Spleen (tissue), 11 donors: ENCODE data around the gene THAP12. TPM values are rescaled to one million over a fixed set of nuclear protein-coding genes. Genes with fewer than 3 reads are reported as not detected.
A peak's percentile ranks its signal among the peaks of the same experiment; 100 is the strongest.
"Not testable (repeated sequence)": the region's sequence is repeated elsewhere in the genome, so short reads cannot be mapped to it uniquely, and the experiment has no call there.

Source experiments
- DNase-seq: peaks from one replicate; pipeline ENCODE4 v3.0.0-alpha.2; 2020
- H3K27ac ChIP-seq, 8 donors: fragments of 200-600 bp; sonication (generic) in 7 of 8; 1 replicate in 4 of 8; 2 replicates in 4 of 8; pipeline versions ENCODE4 v1.5.0 to v1.8.0; 2016 to 2021; ENCODE audit warnings: inconsistent platforms in 4 of 8, mild to moderate bottlenecking in 4 of 8, moderate library complexity in 1 of 8
- H3K27me3 ChIP-seq, 7 donors: fragments of 200-600 bp; sonication (generic) in 6 of 7; replicated peaks in 1 of 7; 1 replicate in 4 of 7; 2 replicates in 3 of 7; pipeline versions ENCODE4 v1.5.0 to v1.8.0; 2016 to 2021; ENCODE audit warnings: inconsistent platforms in 3 of 7, mild to moderate bottlenecking in 1 of 7
- H3K36me3 ChIP-seq, 6 donors: fragments of 200-600 bp; sonication (generic) in 5 of 6; 1 replicate in 4 of 6; 2 replicates in 2 of 6; pipeline versions ENCODE4 v1.5.0 to v1.8.0; 2016 to 2021; ENCODE audit warnings: inconsistent platforms in 2 of 6
- H3K4me1 ChIP-seq, 6 donors: fragments of 200-600 bp; sonication (generic) in 5 of 6; 1 replicate in 3 of 6; 2 replicates in 3 of 6; pipeline versions ENCODE4 v1.5.0 to v1.8.0; 2016 to 2021; ENCODE audit warnings: inconsistent platforms in 3 of 6
- H3K4me3 ChIP-seq, 8 donors: fragments of 200-600 bp; sonication (generic) in 7 of 8; 1 replicate in 4 of 8; 2 replicates in 4 of 8; pipeline versions ENCODE4 v1.5.0 to v1.8.0; 2016 to 2021; ENCODE audit warnings: inconsistent platforms in 4 of 8, mild to moderate bottlenecking in 4 of 8, moderate library complexity in 2 of 8
- H3K9me3 ChIP-seq, 8 donors: fragments of 200-600 bp; sonication (generic) in 7 of 8; 1 replicate in 4 of 8; 2 replicates in 4 of 8; pipeline versions ENCODE4 v1.5.0 to v1.8.0; 2016 to 2021; ENCODE audit warnings: inconsistent platforms in 4 of 8
- POLR2A ChIP-seq, 3 donors: fragments of 450-650 bp; IDR thresholded peaks; one replicate each; pipeline ENCODE4 v1.5.1; 2017; ENCODE audit warnings: antibody characterized with exemption in 3 of 3, mild to moderate bottlenecking in 1 of 3
- POLR2AphosphoS5 ChIP-seq, 3 donors: sonication (generic); formaldehyde crosslinking; IDR thresholded peaks; one replicate each; pipeline ENCODE4 v1.5.1; 2017; ENCODE audit warnings: antibody characterized with exemption in 3 of 3
- WGBS, 5 donors: extraction: QIAGEN DNeasy Blood & Tissue Kit in 3 of 5; methylation state at CpG; one replicate each; pipeline versions ENCODE4 v1.1.5 to v1.1.7; 2013 to 2018; 5-methylcytosine and 5-hydroxymethylcytosine counted together
- intact Hi-C: fragments of 100-400 bp; cut with DNase I; formaldehyde crosslinking; loops from one replicate; pipeline ENCODE4 v1.15.0; 2023; ENCODE audit warnings: low total_unique reads
- polyA plus RNA-seq, 3 donors: library from polyadenylated mRNA; stranded (reverse); fragments of 200-250 nt; gene quantifications; one replicate each; pipeline ENCODE4 v1.2.1, GENCODE V29; 2013
- total RNA-seq, 7 donors: library from RNA; depleted of rRNA in 3 of 7; stranded (reverse); fragments of >200 nt in 3 of 7; fragmentation: NEBNext Ultra II Directional in 4 of 7; extraction: Animal tissue kit (Norgen Biotek cat#: 25700) in 4 of 7; gene quantifications; one replicate each; pipeline versions ENCODE4 v1.1.0 to v1.2.1, GENCODE V29; 2016 to 2021
- TF ChIP-seq, protein P1 (sequence below), 11 experiments: fragments of 200-600 bp in 7 of 11; fragments of 450-650 bp in 4 of 11; sonication (generic) in 4 of 11; IDR thresholded peaks in 8 of 11; conservative IDR thresholded peaks in 3 of 11; 1 replicate in 7 of 11; 2 replicates in 4 of 11; pipeline versions ENCODE4 v1.4.0 to v1.8.0; 2016 to 2021; ENCODE audit warnings: antibody characterized with exemption in 11 of 11, inconsistent platforms in 4 of 11, mild to moderate bottlenecking in 1 of 11
- donor health status: healthy with polysubstance abuse.
- donor health status: DM: no; HTN: no; CAD: no; lungs with moderate emphysema.
- donor health status: DM: no; HTN: no; CAD: no.
- donor health status: Bipolar disorder and iron deficiency.
- donor health status: healthy.
- donor health status: DM: no; HTN: no; CAD: no.
- donor health status: DM: yes; HTN: yes; CAD: no.

The THAP12 gene
- total and polyA plus RNA-seq, 10 donors, result 28.4 to 51.8 (median 39.6) TPM

DNA sequence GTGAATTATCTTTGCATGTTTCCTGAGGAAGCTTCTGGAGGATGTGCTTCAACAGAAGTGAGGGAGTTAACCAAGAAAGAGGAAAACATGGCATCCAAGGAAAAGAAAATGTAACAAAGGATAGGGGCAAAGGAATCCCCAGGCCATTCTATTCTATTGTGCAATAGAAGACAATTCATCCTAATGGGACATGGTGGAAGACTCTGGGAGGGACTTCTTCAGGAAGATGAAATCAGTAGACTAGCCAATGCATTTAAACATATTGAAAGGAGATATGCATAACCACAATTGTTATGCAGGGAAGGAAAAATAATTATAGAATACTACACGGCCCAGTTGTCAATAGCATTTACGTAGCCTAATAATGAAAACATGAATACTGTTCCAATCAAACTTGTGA is 55.7 kb downstream of the THAP12 start:
- DNase-seq, result no peak
- Histone ChIP-seq H3K4me1 (peaks cover 0 to 18% (median 5%) of the 10 kb centered on the region in 6 donors), H3K4me3 (no peak overlapping the region), H3K9me3 (no peaks in the 10 kb centered on the region), H3K36me3 (no peaks in the 10 kb centered on the region), H3K27ac (no peak overlapping the region), H3K27me3 (peaks cover 5 to 29% (median 20%) of the 10 kb centered on the region in 7 donors)
- WGBS, 5 donors, result 81 to 90% (median 87%) methylated on average over 2 of the region's 2 CpGs
- intact Hi-C loops, result loop anchor here (10.0 kb wide), 1 partner anchor 430 kb away; no protein-coding TSS in a partner anchor
- TF ChIP-seq, protein P1, sequence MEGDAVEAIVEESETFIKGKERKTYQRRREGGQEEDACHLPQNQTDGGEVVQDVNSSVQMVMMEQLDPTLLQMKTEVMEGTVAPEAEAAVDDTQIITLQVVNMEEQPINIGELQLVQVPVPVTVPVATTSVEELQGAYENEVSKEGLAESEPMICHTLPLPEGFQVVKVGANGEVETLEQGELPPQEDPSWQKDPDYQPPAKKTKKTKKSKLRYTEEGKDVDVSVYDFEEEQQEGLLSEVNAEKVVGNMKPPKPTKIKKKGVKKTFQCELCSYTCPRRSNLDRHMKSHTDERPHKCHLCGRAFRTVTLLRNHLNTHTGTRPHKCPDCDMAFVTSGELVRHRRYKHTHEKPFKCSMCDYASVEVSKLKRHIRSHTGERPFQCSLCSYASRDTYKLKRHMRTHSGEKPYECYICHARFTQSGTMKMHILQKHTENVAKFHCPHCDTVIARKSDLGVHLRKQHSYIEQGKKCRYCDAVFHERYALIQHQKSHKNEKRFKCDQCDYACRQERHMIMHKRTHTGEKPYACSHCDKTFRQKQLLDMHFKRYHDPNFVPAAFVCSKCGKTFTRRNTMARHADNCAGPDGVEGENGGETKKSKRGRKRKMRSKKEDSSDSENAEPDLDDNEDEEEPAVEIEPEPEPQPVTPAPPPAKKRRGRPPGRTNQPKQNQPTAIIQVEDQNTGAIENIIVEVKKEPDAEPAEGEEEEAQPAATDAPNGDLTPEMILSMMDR (IDR thresholded peaks at IDR 0.05 in 8 of 11, conservative IDR thresholded peaks at IDR 0.05 in 3 of 11), result no peak
- no peak for TF ChIP-seq POLR2A (IDR thresholded peaks at IDR 0.05)
- TF ChIP-seq POLR2AphosphoS5 (IDR thresholded peaks at IDR 0.05), result no peak

DNA sequence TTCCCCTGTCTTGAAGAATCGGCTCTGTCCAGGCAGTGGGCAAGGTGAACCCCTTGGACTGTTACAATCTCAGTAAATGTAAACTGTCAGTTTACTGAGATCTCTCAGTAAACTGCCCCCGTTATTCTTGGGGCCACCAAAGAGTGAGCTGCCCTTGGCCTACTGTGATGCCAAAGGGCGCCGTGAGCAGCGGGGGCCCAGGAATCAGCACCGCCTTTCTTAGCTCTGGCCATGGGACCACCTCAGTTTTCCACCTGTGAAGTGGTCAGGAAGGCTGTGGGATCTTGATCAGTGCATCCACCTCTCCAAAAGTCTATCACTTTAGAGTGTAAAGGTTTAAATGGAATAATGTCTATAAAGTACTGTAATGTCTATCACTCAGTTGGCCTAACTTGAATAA is 57.1 kb downstream of the THAP12 start:
- peak; percentile 47 for DNase-seq
- peaks cover 0 to 18% (median 5%) of the 10 kb centered on the region in 6 donors for H3K4me1 ChIP-seq
- no peaks in the 10 kb centered on the region for H3K9me3 ChIP-seq
- intact Hi-C loops, result loop anchor here (10.0 kb wide), 1 partner anchor 429 kb away; no protein-coding TSS in a partner anchor
- peaks cover 5 to 41% (median 20%) of the 10 kb centered on the region in 7 donors for H3K27me3 ChIP-seq
- H3K27ac ChIP-seq, result no peak overlapping the region
- H3K36me3 ChIP-seq, result no peaks in the 10 kb centered on the region
- 94 to 100% (median 97%) methylated on average over 2 to 6 of the region's 6 CpGs for WGBS, 5 donors
- TF ChIP-seq, protein P1 (IDR thresholded peaks at IDR 0.05 in 8 of 11, conservative IDR thresholded peaks at IDR 0.05 in 3 of 11), result no peak
- TF ChIP-seq POLR2AphosphoS5 (IDR thresholded peaks at IDR 0.05) (no peak), POLR2A (IDR thresholded peaks at IDR 0.05) (no peak)
- no peak overlapping the region for H3K4me3 ChIP-seq

DNA sequence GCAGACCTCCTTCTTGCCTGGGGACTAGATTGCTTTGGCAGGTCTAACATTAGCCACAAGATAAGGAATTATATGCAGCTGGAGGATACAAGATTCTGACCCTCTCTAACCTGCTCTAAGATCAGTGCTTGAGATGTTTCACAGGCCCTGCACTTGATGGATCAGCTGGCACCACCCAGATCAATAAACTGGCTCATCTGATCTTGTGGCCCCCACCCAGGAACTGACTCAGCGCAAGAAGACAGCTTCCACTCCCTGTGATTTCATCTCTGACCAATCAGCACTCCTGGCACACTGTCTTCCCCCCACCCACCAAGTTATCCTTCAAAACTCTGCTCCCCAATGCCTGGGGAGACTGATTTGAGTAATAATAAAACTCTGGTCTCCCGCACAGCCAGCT is 57.6 kb downstream of the THAP12 start:
- peak; percentile 6 for DNase-seq
- H3K27ac ChIP-seq, H3K4me3 ChIP-seq, H3K9me3 ChIP-seq, H3K36me3 ChIP-seq: not testable (repeated sequence)
- peaks cover 0 to 18% (median 5%) of the 10 kb centered on the region in 6 donors for H3K4me1 ChIP-seq
- H3K27me3 ChIP-seq, result peaks cover 5 to 46% (median 20%) of the 10 kb centered on the region in 7 donors
- intact Hi-C loops, result loop anchor here (10.0 kb wide), 1 partner anchor 429 kb away; no protein-coding TSS in a partner anchor
- WGBS, 5 donors, result 86 to 98% (median 93%) methylated on average over 2 of the region's 2 CpGs

DNA sequence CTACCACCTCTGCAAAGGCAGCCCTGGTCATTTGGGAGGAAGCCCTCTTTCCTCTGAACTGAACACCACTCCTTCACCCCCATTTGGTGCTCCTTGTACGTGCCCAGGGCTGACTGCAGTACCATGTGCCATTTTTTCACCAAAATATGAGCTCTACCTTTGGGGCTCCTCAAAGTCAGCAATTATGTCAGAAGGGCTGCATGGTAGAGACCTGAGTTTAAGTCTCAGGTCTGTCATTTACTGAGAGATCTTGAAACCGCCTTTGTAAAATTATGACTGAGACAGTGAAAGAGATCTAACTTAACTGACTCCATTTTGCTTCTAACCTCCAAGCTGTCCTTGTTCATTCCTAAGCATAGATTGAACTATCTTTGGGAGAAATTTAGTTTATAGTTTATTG is 58.0 kb downstream of the THAP12 start:
- Histone ChIP-seq H3K4me3 (no peak overlapping the region), H3K36me3 (no peaks in the 10 kb centered on the region), H3K27ac (no peak overlapping the region), H3K9me3 (no peaks in the 10 kb centered on the region), H3K4me1 (peaks cover 0 to 18% (median 5%) of the 10 kb centered on the region in 6 donors), H3K27me3 (peaks cover 5 to 47% (median 20%) of the 10 kb centered on the region in 7 donors)
- 87 to 98% (median 94%) methylated on average over 2 of the region's 2 CpGs for WGBS, 5 donors
- intact Hi-C loops, result loop anchor here (10.0 kb wide), 1 partner anchor 428 kb away; no protein-coding TSS in a partner anchor
- TF ChIP-seq POLR2AphosphoS5 (IDR thresholded peaks at IDR 0.05), result no peak
- no peak for TF ChIP-seq POLR2A (IDR thresholded peaks at IDR 0.05)
- TF ChIP-seq, protein P1 (IDR thresholded peaks at IDR 0.05 in 8 of 11, conservative IDR thresholded peaks at IDR 0.05 in 3 of 11), result no peak
- peak; percentile 6 for DNase-seq
